HepG2 (cell line): ENCODE results near the gene ALLC. TPM values are rescaled to one million over a fixed set of nuclear protein-coding genes. Genes with fewer than 3 reads are reported as not detected.

Experiments used
- CHD2 ChIP-seq: IDR thresholded peaks from 2 replicates; pipeline ENCODE4 v1.6.1; 2011; ENCODE audit warnings: low read depth, low read length, improper control_type of control experiment
- ESRRA ChIP-seq: sonication (generic); formaldehyde crosslinking; IDR thresholded peaks from 2 replicates; pipeline ENCODE4 v1.5.1; 2020; ENCODE audit warnings: mild to moderate bottlenecking, low read depth, missing genetic modification reagents
- KAT7 ChIP-seq: IDR thresholded peaks from 2 replicates; pipeline ENCODE4 v1.6.1; 2018; ENCODE audit warnings: borderline replicate concordance, missing compliant biosample characterization
- KDM1A ChIP-seq: IDR thresholded peaks from 2 replicates; pipeline ENCODE4 v1.6.1; 2016; ENCODE audit warnings: missing compliant biosample characterization
- KLF11 ChIP-seq: IDR thresholded peaks from 2 replicates; pipeline ENCODE4 v1.6.1; 2016; ENCODE audit warnings: missing compliant biosample characterization
- NFKBIZ ChIP-seq: IDR thresholded peaks from 2 replicates; pipeline ENCODE4 v1.6.1; 2018; ENCODE audit warnings: missing genetic modification reagents, missing compliant biosample characterization
- SOX6 ChIP-seq, 2 experiments: fragments of 450-650 bp in 1 of 2; sonication (generic) in 1 of 2; formaldehyde crosslinking in 1 of 2; IDR thresholded peaks; 2 replicates each; pipeline versions ENCODE4 v1.4.0 to v1.6.1; 2017 to 2020; ENCODE audit warnings: antibody characterized with exemption in 1 of 2, mild to moderate bottlenecking in 1 of 2, missing genetic modification reagents in 1 of 2
- ZFX ChIP-seq: sonication (generic); formaldehyde crosslinking; IDR thresholded peaks from 2 replicates; pipeline ENCODE4 v1.4.0; 2020; ENCODE audit warnings: mild to moderate bottlenecking, low read depth, missing genetic modification reagents, moderate library complexity
- ZNF138 ChIP-seq: sonication (generic); formaldehyde crosslinking; IDR thresholded peaks from 2 replicates; pipeline ENCODE4 v1.5.0; 2020; ENCODE audit warnings: mild to moderate bottlenecking, low read depth, missing genetic modification reagents
- ZNF335 ChIP-seq: sonication (generic); formaldehyde crosslinking; IDR thresholded peaks from 2 replicates; pipeline ENCODE4 v1.4.0; 2020; ENCODE audit warnings: missing genetic modification reagents
- ZNF546 ChIP-seq: sonication (generic); formaldehyde crosslinking; conservative IDR thresholded peaks from 2 replicates; pipeline ENCODE4 v1.8.1; 2023; ENCODE audit warnings: mild to moderate bottlenecking, missing genetic modification reagents
- ZNF772 ChIP-seq: sonication (generic); formaldehyde crosslinking; IDR thresholded peaks from 2 replicates; pipeline ENCODE4 v1.5.0; 2020; ENCODE audit warnings: mild to moderate bottlenecking, missing genetic modification reagents
- polyA plus RNA-seq, 8 experiments: library from polyadenylated mRNA; depleted of rRNA in 3 of 8; stranded (reverse) in 7 of 8; unstranded in 1 of 8; fragments of >200 nt; fragmentation: Illumina TruSeq in 4 of 8; extraction: Trizol in 4 of 8; gene quantifications; 2 replicates each; pipeline versions ENCODE4 v1.2.1 to v1.2.3, GENCODE V29; 2011 to 2016; ENCODE audit warnings: low read depth in 4 of 8, missing spikeins in 1 of 8, mixed read lengths in 1 of 8; ENCODE audit not compliant: insufficient read depth in 1 of 8
- total RNA-seq, 5 experiments: library from RNA; depleted of rRNA; stranded (reverse); fragments of >200 nt; fragmentation: Illumina TruSeq; extraction: Trizol; gene quantifications; 2 replicates each; pipeline ENCODE4 v1.2.3, GENCODE V29; 2016; ENCODE audit warnings: low read depth in 1 of 5
- TF ChIP-seq, protein P1 (sequence below): sonication (generic); formaldehyde crosslinking; IDR thresholded peaks from 2 replicates; pipeline ENCODE4 v1.5.0; 2020; ENCODE audit warnings: mild to moderate bottlenecking, missing genetic modification reagents, borderline replicate concordance
- TF ChIP-seq, protein P2 (sequence below): sonication (generic); formaldehyde crosslinking; IDR thresholded peaks from 2 replicates; pipeline ENCODE4 v1.8.1; 2022; ENCODE audit warnings: low read depth, mild to moderate bottlenecking, missing genetic modification reagents
- TF ChIP-seq, protein P3 (sequence below): sonication (generic); formaldehyde crosslinking; IDR thresholded peaks from 2 replicates; pipeline ENCODE4 v1.4.0; 2020; ENCODE audit warnings: mild to moderate bottlenecking, missing genetic modification reagents, borderline replicate concordance

ALLC gene
- total and polyA plus RNA-seq, 2 of the 13 experiments (the other 11 are each of a cell fraction or from before 2014, with no cell fraction given): 0.08 to 0.11 TPM

DNA sequence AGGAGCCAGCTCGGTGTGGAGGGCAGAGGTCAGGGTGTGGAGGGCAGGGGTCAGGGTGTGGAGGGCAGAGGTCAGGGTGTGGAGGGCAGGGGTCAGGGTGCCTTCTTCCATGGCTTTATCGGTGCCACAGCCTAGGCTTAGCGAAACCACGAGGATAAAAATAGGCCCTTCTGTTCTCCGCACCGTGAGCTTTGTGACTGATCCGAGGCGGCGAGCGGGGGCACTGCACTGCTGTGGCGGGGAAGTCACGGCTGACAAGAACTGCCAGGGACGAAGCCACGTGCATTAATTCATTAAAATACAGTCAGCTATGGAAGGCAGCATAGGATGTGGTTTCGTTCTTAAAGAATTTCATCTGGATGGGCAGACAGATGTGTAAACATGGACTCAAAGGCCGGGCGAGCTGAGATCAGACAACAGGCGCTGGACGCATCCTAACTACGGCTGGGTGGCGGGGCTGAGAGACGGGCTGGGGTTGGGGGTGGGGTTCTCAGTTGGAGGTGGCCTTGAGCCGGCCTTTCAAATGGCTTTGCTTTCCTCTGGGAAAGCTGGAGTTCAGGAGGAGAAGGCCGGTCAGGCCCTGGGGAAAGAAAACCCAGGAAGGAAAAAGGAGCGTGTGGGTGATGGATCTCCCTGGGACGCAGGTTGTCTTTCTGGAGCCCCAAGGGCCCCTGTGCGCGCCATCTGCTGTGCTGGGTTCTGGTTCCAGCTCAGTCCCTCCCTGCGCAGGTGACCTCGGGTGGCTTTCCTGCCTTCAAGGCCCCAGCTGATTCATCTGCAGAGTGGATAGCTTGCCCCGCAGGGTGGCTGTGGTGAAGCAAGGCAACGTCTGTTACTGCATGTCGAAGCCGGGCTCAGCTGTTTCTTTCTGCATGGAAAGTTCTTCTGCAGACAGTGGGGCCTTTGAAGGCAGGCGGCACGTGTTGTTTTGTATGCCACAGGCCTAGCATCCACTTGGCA is 958 bp upstream of the ALLC start (continued):
- TF ChIP-seq, protein P1, sequence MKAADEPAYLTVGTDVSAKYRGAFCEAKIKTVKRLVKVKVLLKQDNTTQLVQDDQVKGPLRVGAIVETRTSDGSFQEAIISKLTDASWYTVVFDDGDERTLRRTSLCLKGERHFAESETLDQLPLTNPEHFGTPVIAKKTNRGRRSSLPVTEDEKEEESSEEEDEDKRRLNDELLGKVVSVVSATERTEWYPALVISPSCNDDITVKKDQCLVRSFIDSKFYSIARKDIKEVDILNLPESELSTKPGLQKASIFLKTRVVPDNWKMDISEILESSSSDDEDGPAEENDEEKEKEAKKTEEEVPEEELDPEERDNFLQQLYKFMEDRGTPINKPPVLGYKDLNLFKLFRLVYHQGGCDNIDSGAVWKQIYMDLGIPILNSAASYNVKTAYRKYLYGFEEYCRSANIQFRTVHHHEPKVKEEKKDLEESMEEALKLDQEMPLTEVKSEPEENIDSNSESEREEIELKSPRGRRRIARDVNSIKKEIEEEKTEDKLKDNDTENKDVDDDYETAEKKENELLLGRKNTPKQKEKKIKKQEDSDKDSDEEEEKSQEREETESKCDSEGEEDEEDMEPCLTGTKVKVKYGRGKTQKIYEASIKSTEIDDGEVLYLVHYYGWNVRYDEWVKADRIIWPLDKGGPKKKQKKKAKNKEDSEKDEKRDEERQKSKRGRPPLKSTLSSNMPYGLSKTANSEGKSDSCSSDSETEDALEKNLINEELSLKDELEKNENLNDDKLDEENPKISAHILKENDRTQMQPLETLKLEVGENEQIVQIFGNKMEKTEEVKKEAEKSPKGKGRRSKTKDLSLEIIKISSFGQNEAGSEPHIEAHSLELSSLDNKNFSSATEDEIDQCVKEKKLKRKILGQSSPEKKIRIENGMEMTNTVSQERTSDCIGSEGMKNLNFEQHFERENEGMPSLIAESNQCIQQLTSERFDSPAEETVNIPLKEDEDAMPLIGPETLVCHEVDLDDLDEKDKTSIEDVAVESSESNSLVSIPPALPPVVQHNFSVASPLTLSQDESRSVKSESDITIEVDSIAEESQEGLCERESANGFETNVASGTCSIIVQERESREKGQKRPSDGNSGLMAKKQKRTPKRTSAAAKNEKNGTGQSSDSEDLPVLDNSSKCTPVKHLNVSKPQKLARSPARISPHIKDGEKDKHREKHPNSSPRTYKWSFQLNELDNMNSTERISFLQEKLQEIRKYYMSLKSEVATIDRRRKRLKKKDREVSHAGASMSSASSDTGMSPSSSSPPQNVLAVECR (CRISPR knock-in tag): peak; percentile 47
- TF ChIP-seq ZNF546 (CRISPR knock-in tag) (0 out of 2 replicates have a peak, but pooled peaks have one; percentile 40), ZFX (peak; percentile 62), KDM1A (CRISPR knock-in tag) (peak; percentile 50; the same call in 1 of the 2 replicates), ZNF335 (CRISPR knock-in tag) (peak; percentile 19; the same call in 1 of the 2 replicates), CHD2 (no peak; the same call in 1 of the 2 replicates), SOX6 (IDR thresholded peaks at IDR 0.05) (no peak), SOX6 (CRISPR knock-in tag; IDR thresholded peaks at IDR 0.05) (peak; percentile 47), NFKBIZ (CRISPR knock-in tag) (0 out of 2 replicates have a peak, but pooled peaks have one; percentile 51), KLF11 (no peak; the same call in 1 of the 2 replicates), ZNF772 (CRISPR knock-in tag) (0 out of 2 replicates have a peak, but pooled peaks have one; percentile 21), KAT7 (no peak), ESRRA (CRISPR knock-in tag) (peak; percentile 52), ZNF138 (CRISPR knock-in tag) (0 out of 2 replicates have a peak, but pooled peaks have one; percentile 27)
- TF ChIP-seq, protein P2, sequence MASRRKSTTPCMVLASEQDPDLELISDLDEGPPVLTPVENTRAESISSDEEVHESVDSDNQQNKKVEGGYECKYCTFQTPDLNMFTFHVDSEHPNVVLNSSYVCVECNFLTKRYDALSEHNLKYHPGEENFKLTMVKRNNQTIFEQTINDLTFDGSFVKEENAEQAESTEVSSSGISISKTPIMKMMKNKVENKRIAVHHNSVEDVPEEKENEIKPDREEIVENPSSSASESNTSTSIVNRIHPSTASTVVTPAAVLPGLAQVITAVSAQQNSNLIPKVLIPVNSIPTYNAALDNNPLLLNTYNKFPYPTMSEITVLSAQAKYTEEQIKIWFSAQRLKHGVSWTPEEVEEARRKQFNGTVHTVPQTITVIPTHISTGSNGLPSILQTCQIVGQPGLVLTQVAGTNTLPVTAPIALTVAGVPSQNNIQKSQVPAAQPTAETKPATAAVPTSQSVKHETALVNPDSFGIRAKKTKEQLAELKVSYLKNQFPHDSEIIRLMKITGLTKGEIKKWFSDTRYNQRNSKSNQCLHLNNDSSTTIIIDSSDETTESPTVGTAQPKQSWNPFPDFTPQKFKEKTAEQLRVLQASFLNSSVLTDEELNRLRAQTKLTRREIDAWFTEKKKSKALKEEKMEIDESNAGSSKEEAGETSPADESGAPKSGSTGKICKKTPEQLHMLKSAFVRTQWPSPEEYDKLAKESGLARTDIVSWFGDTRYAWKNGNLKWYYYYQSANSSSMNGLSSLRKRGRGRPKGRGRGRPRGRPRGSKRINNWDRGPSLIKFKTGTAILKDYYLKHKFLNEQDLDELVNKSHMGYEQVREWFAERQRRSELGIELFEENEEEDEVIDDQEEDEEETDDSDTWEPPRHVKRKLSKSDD: 0 out of 2 replicates have a peak, but pooled peaks have one; percentile 14
- TF ChIP-seq, protein P3, sequence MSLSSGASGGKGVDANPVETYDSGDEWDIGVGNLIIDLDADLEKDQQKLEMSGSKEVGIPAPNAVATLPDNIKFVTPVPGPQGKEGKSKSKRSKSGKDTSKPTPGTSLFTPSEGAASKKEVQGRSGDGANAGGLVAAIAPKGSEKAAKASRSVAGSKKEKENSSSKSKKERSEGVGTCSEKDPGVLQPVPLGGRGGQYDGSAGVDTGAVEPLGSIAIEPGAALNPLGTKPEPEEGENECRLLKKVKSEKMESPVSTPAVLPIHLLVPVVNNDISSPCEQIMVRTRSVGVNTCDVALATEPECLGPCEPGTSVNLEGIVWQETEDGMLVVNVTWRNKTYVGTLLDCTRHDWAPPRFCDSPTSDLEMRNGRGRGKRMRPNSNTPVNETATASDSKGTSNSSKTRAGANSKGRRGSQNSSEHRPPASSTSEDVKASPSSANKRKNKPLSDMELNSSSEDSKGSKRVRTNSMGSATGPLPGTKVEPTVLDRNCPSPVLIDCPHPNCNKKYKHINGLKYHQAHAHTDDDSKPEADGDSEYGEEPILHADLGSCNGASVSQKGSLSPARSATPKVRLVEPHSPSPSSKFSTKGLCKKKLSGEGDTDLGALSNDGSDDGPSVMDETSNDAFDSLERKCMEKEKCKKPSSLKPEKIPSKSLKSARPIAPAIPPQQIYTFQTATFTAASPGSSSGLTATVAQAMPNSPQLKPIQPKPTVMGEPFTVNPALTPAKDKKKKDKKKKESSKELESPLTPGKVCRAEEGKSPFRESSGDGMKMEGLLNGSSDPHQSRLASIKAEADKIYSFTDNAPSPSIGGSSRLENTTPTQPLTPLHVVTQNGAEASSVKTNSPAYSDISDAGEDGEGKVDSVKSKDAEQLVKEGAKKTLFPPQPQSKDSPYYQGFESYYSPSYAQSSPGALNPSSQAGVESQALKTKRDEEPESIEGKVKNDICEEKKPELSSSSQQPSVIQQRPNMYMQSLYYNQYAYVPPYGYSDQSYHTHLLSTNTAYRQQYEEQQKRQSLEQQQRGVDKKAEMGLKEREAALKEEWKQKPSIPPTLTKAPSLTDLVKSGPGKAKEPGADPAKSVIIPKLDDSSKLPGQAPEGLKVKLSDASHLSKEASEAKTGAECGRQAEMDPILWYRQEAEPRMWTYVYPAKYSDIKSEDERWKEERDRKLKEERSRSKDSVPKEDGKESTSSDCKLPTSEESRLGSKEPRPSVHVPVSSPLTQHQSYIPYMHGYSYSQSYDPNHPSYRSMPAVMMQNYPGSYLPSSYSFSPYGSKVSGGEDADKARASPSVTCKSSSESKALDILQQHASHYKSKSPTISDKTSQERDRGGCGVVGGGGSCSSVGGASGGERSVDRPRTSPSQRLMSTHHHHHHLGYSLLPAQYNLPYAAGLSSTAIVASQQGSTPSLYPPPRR (CRISPR knock-in tag): peak; percentile 42; the same call in 1 of the 2 replicates
